Liver (tissue), 9 donors: ENCODE data around the gene GBX1. TPM values are rescaled to one million over a fixed set of nuclear protein-coding genes. Genes with fewer than 3 reads are reported as not detected.

ENCODE experiments used
- DNase-seq: peaks from one replicate; pipeline ENCODE4 v3.0.0-alpha.2; 2017; ENCODE audit warnings: low spot score
- H3K27ac ChIP-seq, 2 donors: one replicate each; pipeline ENCODE4 v1.7.0; 2013; ENCODE audit warnings: inconsistent platforms in 2 of 2, low read length in 2 of 2, control low read depth in 1 of 2, low read depth in 1 of 2, mild to moderate bottlenecking in 1 of 2
- H3K27me3 ChIP-seq, 4 donors: one replicate each; pipeline versions ENCODE4 v1.6.1 to v1.7.0; 2013; ENCODE audit warnings: low read length in 3 of 4, inconsistent platforms in 1 of 4, mild to moderate bottlenecking in 1 of 4, moderate library complexity in 1 of 4; ENCODE audit not compliant: control insufficient read depth in 4 of 4, insufficient read depth in 4 of 4
- H3K36me3 ChIP-seq, 4 donors: one replicate each; pipeline versions ENCODE4 v1.6.1 to v1.7.0; 2013; ENCODE audit warnings: low read length in 3 of 4, mild to moderate bottlenecking in 3 of 4, low read depth in 1 of 4, moderate library complexity in 1 of 4; ENCODE audit not compliant: control insufficient read depth in 4 of 4, insufficient read depth in 3 of 4
- H3K4me1 ChIP-seq, 4 donors: one replicate each; pipeline versions ENCODE4 v1.6.1 to v1.7.0; 2013; ENCODE audit warnings: low read length in 3 of 4, mild to moderate bottlenecking in 3 of 4, moderate library complexity in 1 of 4; ENCODE audit not compliant: control insufficient read depth in 4 of 4, insufficient read depth in 4 of 4
- H3K4me3 ChIP-seq, 3 donors: one replicate each; pipeline versions ENCODE4 v1.6.1 to v1.7.0; 2013; ENCODE audit warnings: low read length in 3 of 3, control low read depth in 1 of 3, low read depth in 1 of 3, mild to moderate bottlenecking in 1 of 3
- H3K9ac ChIP-seq, 2 donors: one replicate each; pipeline ENCODE4 v1.7.0; 2013; ENCODE audit warnings: low read length in 2 of 2, mild to moderate bottlenecking in 2 of 2, moderate library complexity in 2 of 2, control low read depth in 1 of 2, low read depth in 1 of 2
- H3K9me3 ChIP-seq, 4 donors: one replicate each; pipeline versions ENCODE4 v1.6.1 to v1.7.0; 2013; ENCODE audit warnings: low read length in 3 of 4; ENCODE audit not compliant: control insufficient read depth in 4 of 4
- EGR1 ChIP-seq, 2 donors: IDR thresholded peaks; 2 replicates each; pipeline ENCODE4 v1.6.1; 2016 to 2018; ENCODE audit warnings: antibody characterized with exemption in 2 of 2, low read depth in 2 of 2
- FOXA2 ChIP-seq: IDR thresholded peaks from 2 replicates; pipeline ENCODE4 v1.6.1; 2016; ENCODE audit warnings: antibody characterized with exemption
- GABPA ChIP-seq, 2 donors: IDR thresholded peaks in 1 of 2; conservative IDR thresholded peaks in 1 of 2; 2 replicates each; pipeline ENCODE4 v1.6.1; 2016; ENCODE audit warnings: antibody characterized with exemption in 2 of 2, mild to moderate bottlenecking in 1 of 2, moderate library complexity in 1 of 2
- HNF4A ChIP-seq, 2 donors: conservative IDR thresholded peaks; 2 replicates each; pipeline ENCODE4 v1.6.1; 2016; ENCODE audit warnings: antibody characterized with exemption in 2 of 2, mild to moderate bottlenecking in 2 of 2
- HNF4G ChIP-seq: IDR thresholded peaks from 2 replicates; pipeline ENCODE4 v1.6.1; 2016; ENCODE audit warnings: antibody characterized with exemption
- JUND ChIP-seq, 2 donors: IDR thresholded peaks; 2 replicates each; pipeline ENCODE4 v1.6.1; 2016; ENCODE audit warnings: antibody characterized with exemption in 2 of 2
- NR2F2 ChIP-seq: IDR thresholded peaks from 2 replicates; pipeline ENCODE4 v1.6.1; 2016; ENCODE audit warnings: antibody characterized with exemption
- RAD21 ChIP-seq, 2 donors: IDR thresholded peaks; 2 replicates each; pipeline ENCODE4 v1.6.1; 2016; ENCODE audit warnings: antibody characterized with exemption in 2 of 2, mild to moderate bottlenecking in 2 of 2
- RXRA ChIP-seq, 2 donors: IDR thresholded peaks; 2 replicates each; pipeline ENCODE4 v1.6.1; 2017 to 2018; ENCODE audit warnings: antibody characterized with exemption in 2 of 2, mild to moderate bottlenecking in 1 of 2
- SP1 ChIP-seq: IDR thresholded peaks from 2 replicates; pipeline ENCODE4 v1.6.1; 2018; ENCODE audit warnings: antibody characterized with exemption, mild to moderate bottlenecking
- TAF1 ChIP-seq: conservative IDR thresholded peaks from 2 replicates; pipeline ENCODE4 v1.6.1; 2016; ENCODE audit warnings: antibody characterized with exemption, mild to moderate bottlenecking
- YY1 ChIP-seq: IDR thresholded peaks from 2 replicates; pipeline ENCODE4 v1.6.1; 2016; ENCODE audit warnings: antibody characterized with exemption, mild to moderate bottlenecking
- WGBS: extraction: QIAGEN DNeasy Blood & Tissue Kit; methylation state at CpG from one replicate; pipeline ENCODE4 v1.1.7; 2013; 5-methylcytosine and 5-hydroxymethylcytosine counted together
- polyA plus RNA-seq, 2 donors: library from polyadenylated mRNA; stranded (reverse) in 1 of 2; unstranded in 1 of 2; fragments of 200-250 nt in 1 of 2; fragments of >200 nt in 1 of 2; fragmentation: Nextera tagmentation in 1 of 2; extraction: Ambion mirVana in 1 of 2; gene quantifications; one replicate each; pipeline versions ENCODE4 v1.2.1 to v1.2.3, GENCODE V29; 2013 to 2015
- total RNA-seq, 2 donors: library from RNA; depleted of rRNA; stranded (reverse); fragments of >200 nt; gene quantifications; one replicate each; pipeline ENCODE4 v1.2.3, GENCODE V29; 2014
- TF ChIP-seq, protein P1 (sequence below): IDR thresholded peaks from 2 replicates; pipeline ENCODE4 v1.6.1; 2016; ENCODE audit warnings: antibody characterized with exemption
- TF ChIP-seq, protein P2 (sequence below): fragments of 150-350 bp; IDR thresholded peaks from 2 replicates; pipeline ENCODE4 v1.5.1; 2017; ENCODE audit warnings: improper control_type of control experiment, low read depth, low read length; ENCODE audit not compliant: missing input control
- TF ChIP-seq, protein P3 (sequence below): IDR thresholded peaks from 2 replicates; pipeline ENCODE4 v1.6.1; 2016; ENCODE audit warnings: antibody characterized with exemption
- TF ChIP-seq, protein P4 (sequence below): IDR thresholded peaks from 2 replicates; pipeline ENCODE4 v1.6.1; 2016; ENCODE audit warnings: antibody characterized with exemption, mild to moderate bottlenecking
- donor health status: healthy.
- donor health status: healthy.
- donor health status: healthy.
- donor health status: healthy.
- donor health status: healthy.

GBX1 gene
- total and polyA plus RNA-seq, 4 donors, result not detected

DNA sequence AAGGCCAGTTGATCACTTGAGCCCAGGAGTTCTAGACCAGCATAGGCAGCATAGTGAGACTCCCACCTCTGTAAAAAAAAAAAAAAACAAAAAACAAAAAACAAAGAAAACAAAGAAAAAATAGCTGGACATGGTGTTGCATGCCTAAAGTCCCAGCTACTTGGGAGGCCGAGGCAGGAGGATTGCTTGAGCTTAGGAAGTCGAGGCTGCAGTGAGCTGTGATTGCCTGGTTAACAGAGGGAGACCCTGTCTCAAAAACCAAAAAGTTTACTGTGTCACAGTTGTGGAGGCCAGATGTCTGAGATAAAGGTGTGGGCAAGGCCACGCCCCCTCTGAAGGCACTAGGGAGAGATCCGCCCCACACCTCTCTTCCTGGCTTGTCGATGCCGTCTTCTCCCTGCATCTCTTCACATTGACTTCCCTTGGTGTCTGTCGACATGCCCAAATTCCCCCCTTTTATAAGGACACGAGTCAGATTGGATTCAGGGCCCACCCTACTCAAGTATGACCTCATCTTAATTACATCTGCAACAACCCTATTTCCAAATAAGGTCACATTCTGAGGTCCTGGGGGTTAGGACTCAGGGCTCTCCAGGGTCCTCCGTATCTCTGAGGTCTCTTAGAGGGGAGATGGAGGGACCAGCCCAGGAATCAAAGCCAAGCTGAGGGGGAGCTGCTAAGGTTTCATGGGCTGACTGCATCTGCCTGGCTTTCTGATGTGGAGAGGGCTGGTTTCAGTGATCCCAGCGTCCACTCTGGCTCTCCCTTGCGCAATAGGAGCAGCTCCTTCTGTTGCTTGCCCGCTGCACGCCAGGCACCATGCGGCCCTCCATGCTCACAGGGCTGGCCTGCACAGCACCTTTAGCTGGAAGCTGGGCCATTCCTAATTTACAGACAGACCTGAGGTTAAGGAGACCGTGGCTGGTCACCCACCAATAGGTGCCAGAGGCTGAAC is 58.1 kb downstream of the GBX1 start:
- Histone ChIP-seq H3K27me3 (no peaks in the 10 kb centered on the region), H3K9ac (no peak overlapping the region), H3K36me3 (peaks cover 0 to 2% (median 0%) of the 10 kb centered on the region in 4 donors), H3K4me3 (no peak overlapping the region), H3K27ac (no peak overlapping the region), H3K9me3 (no peaks in the 10 kb centered on the region), H3K4me1 (peaks cover 0 to 6% (median 2%) of the 10 kb centered on the region in 4 donors)
- no peak for DNase-seq
- TF ChIP-seq, protein P1, sequence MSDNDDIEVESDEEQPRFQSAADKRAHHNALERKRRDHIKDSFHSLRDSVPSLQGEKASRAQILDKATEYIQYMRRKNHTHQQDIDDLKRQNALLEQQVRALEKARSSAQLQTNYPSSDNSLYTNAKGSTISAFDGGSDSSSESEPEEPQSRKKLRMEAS, result no peak
- TF ChIP-seq HNF4G (no peak), RAD21 (IDR thresholded peaks at IDR 0.05) (no peak), YY1 (no peak)
- TF ChIP-seq, protein P2, sequence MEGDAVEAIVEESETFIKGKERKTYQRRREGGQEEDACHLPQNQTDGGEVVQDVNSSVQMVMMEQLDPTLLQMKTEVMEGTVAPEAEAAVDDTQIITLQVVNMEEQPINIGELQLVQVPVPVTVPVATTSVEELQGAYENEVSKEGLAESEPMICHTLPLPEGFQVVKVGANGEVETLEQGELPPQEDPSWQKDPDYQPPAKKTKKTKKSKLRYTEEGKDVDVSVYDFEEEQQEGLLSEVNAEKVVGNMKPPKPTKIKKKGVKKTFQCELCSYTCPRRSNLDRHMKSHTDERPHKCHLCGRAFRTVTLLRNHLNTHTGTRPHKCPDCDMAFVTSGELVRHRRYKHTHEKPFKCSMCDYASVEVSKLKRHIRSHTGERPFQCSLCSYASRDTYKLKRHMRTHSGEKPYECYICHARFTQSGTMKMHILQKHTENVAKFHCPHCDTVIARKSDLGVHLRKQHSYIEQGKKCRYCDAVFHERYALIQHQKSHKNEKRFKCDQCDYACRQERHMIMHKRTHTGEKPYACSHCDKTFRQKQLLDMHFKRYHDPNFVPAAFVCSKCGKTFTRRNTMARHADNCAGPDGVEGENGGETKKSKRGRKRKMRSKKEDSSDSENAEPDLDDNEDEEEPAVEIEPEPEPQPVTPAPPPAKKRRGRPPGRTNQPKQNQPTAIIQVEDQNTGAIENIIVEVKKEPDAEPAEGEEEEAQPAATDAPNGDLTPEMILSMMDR, result no peak
- TF ChIP-seq, protein P3, sequence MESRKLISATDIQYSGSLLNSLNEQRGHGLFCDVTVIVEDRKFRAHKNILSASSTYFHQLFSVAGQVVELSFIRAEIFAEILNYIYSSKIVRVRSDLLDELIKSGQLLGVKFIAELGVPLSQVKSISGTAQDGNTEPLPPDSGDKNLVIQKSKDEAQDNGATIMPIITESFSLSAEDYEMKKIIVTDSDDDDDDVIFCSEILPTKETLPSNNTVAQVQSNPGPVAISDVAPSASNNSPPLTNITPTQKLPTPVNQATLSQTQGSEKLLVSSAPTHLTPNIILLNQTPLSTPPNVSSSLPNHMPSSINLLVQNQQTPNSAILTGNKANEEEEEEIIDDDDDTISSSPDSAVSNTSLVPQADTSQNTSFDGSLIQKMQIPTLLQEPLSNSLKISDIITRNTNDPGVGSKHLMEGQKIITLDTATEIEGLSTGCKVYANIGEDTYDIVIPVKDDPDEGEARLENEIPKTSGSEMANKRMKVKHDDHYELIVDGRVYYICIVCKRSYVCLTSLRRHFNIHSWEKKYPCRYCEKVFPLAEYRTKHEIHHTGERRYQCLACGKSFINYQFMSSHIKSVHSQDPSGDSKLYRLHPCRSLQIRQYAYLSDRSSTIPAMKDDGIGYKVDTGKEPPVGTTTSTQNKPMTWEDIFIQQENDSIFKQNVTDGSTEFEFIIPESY, result no peak
- 68% methylated on average over 15 of the region's 15 CpGs for whole genome bisulfite sequencing

DNA sequence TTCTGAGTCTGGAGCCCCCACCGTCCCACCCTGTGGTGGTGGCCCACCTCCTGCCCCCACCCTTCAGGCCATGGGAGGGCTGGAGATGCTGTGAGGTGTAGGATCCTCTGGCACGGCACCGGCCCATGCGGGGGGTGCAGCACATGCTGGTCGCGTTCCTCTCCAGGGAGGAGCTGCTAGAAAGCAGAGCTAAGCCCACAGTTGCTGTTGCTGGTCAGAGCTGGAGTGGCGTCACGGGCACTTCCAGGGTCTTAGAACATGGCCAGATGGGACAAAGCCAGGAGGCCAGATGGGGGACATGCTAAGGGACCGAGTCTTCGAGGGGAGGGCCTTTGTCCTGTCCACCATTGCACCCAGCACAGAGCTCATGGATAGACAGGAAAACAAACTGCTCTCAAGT is 59.6 kb downstream of the GBX1 start:
- H3K9ac ChIP-seq, result no peak overlapping the region
- H3K9me3 ChIP-seq, result no peaks in the 10 kb centered on the region
- WGBS, result 93% methylated on average over 10 of the region's 10 CpGs
- H3K36me3 ChIP-seq, result peaks cover 0 to 4% (median 1%) of the 10 kb centered on the region in 4 donors
- H3K4me3 ChIP-seq, result no peak overlapping the region
- H3K27ac ChIP-seq, result no peak overlapping the region
- DNase-seq, result no peak
- H3K4me1 ChIP-seq, result peaks cover 0 to 6% (median 2%) of the 10 kb centered on the region in 4 donors
- H3K27me3 ChIP-seq, result no peaks in the 10 kb centered on the region
- TF ChIP-seq SP1 (no peak), HNF4G (no peak), HNF4A (conservative IDR thresholded peaks at IDR 0.05) (no peak), FOXA2 (no peak), GABPA (IDR thresholded peaks at IDR 0.05 in 1 of 2, conservative IDR thresholded peaks at IDR 0.05 in 1 of 2) (no peak), RXRA (IDR thresholded peaks at IDR 0.05) (no peak), RAD21 (IDR thresholded peaks at IDR 0.05) (no peak), YY1 (no peak), TAF1 (no peak), EGR1 (IDR thresholded peaks at IDR 0.05; ENCODE audit: low read depth in 2 of 2) (no peak), JUND (IDR thresholded peaks at IDR 0.05) (no peak), NR2F2 (no peak)
- TF ChIP-seq, protein P1, result no peak
- TF ChIP-seq, protein P3, result no peak
- TF ChIP-seq, protein P2, result no peak
- TF ChIP-seq, protein P4, sequence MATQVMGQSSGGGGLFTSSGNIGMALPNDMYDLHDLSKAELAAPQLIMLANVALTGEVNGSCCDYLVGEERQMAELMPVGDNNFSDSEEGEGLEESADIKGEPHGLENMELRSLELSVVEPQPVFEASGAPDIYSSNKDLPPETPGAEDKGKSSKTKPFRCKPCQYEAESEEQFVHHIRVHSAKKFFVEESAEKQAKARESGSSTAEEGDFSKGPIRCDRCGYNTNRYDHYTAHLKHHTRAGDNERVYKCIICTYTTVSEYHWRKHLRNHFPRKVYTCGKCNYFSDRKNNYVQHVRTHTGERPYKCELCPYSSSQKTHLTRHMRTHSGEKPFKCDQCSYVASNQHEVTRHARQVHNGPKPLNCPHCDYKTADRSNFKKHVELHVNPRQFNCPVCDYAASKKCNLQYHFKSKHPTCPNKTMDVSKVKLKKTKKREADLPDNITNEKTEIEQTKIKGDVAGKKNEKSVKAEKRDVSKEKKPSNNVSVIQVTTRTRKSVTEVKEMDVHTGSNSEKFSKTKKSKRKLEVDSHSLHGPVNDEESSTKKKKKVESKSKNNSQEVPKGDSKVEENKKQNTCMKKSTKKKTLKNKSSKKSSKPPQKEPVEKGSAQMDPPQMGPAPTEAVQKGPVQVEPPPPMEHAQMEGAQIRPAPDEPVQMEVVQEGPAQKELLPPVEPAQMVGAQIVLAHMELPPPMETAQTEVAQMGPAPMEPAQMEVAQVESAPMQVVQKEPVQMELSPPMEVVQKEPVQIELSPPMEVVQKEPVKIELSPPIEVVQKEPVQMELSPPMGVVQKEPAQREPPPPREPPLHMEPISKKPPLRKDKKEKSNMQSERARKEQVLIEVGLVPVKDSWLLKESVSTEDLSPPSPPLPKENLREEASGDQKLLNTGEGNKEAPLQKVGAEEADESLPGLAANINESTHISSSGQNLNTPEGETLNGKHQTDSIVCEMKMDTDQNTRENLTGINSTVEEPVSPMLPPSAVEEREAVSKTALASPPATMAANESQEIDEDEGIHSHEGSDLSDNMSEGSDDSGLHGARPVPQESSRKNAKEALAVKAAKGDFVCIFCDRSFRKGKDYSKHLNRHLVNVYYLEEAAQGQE, result no peak
